H1 (cell line): ENCODE data around the gene ZSWIM6. TPM values are rescaled to one million over a fixed set of nuclear protein-coding genes. Genes with fewer than 3 reads are reported as not detected.

Experiments used
- CTCF ChIA-PET: fragments of 300-600 bp; sonication (Branson Sonifier 250); formaldehyde crosslinking; loops from one replicate; lab custom pipeline; 2021; ENCODE audit not compliant: partially characterized antibody; lab: Charles Lee
- POLR2A ChIA-PET: fragments of 300-600 bp; sonication (Branson Sonifier 250); formaldehyde crosslinking; loops from one replicate; lab custom pipeline; 2021; ENCODE audit warnings: inconsistent platforms; ENCODE audit not compliant: partially characterized antibody; lab: Charles Lee
- DNase-seq, 2 experiments: peaks; one replicate each; pipeline versions ENCODE4 v3.0.0 to v3.0.0-alpha.2; 2010 to 2022; ENCODE audit warnings: low spot score in 2 of 2, low read depth in 1 of 2, mixed read lengths in 1 of 2
- FAIRE-seq: peaks from 2 replicates; lab custom pipeline; 2011; peaks lifted over from hg19 to GRCh38; lab: Jason Lieb, UNC
- H2AFZ ChIP-seq: 2 replicates; pipeline ENCODE4 v1.8.1; 2012; ENCODE audit warnings: low read length, inconsistent platforms
- H2AK5ac ChIP-seq: 2 replicates; pipeline ENCODE4 v1.6.1; 2013; ENCODE audit warnings: low read depth, low read length
- H2BK120ac ChIP-seq: replicated peaks from 2 replicates; pipeline ENCODE3; 2013; ENCODE audit warnings: low read depth, low read length, inconsistent platforms
- H2BK12ac ChIP-seq: 2 replicates; pipeline ENCODE4 v1.6.1; 2013; ENCODE audit warnings: low read depth, low read length
- H2BK15ac ChIP-seq: 2 replicates; pipeline ENCODE4 v1.6.1; 2013; ENCODE audit warnings: low read length
- H2BK20ac ChIP-seq: 2 replicates; pipeline ENCODE4 v1.6.1; 2013; ENCODE audit warnings: low read length
- H2BK5ac ChIP-seq: 2 replicates; pipeline ENCODE4 v1.6.1; 2013; ENCODE audit warnings: low read depth, low read length
- H3K14ac ChIP-seq: 2 replicates; pipeline ENCODE4 v1.6.1; 2013; ENCODE audit warnings: inconsistent platforms; ENCODE audit not compliant: insufficient read length
- H3K18ac ChIP-seq: 2 replicates; pipeline ENCODE4 v1.6.1; 2013; ENCODE audit warnings: low read length; ENCODE audit errors: extremely low read depth
- H3K23ac ChIP-seq: 2 replicates; pipeline ENCODE4 v1.6.1; 2013; ENCODE audit warnings: inconsistent platforms; ENCODE audit not compliant: insufficient read length
- H3K23me2 ChIP-seq: 2 replicates; pipeline ENCODE4 v1.6.1; 2013; ENCODE audit warnings: low read depth, low read length
- H3K27ac ChIP-seq: 2 replicates; pipeline ENCODE4 v1.6.1; 2011; ENCODE audit warnings: low read depth, low read length, inconsistent platforms
- H3K27me3 ChIP-seq, 4 experiments: replicated peaks in 1 of 4; 1 replicate in 1 of 4; 2 replicates in 3 of 4; pipeline versions ENCODE4 v1.6.1 to v1.8.1; 2011 to 2013; ENCODE audit warnings: low read length in 3 of 4, mild to moderate bottlenecking in 3 of 4, inconsistent platforms in 2 of 4, mixed read lengths in 2 of 4, moderate library complexity in 1 of 4; ENCODE audit not compliant: control insufficient read depth in 3 of 4, insufficient read depth in 3 of 4; ENCODE audit errors: extremely low read depth in 1 of 4
- H3K36me3 ChIP-seq, 4 experiments: 2 replicates each; pipeline versions ENCODE4 v1.6.1 to v1.8.1; 2011 to 2013; ENCODE audit warnings: mild to moderate bottlenecking in 4 of 4, low read length in 3 of 4, moderate library complexity in 2 of 4, control low read depth in 1 of 4, inconsistent platforms in 1 of 4; ENCODE audit not compliant: insufficient read depth in 4 of 4, control insufficient read depth in 2 of 4
- H3K4ac ChIP-seq: replicated peaks from 2 replicates; pipeline ENCODE3; 2013; ENCODE audit warnings: low read length, low read depth, mixed read lengths, inconsistent platforms; ENCODE audit not compliant: insufficient read length
- H3K4me1 ChIP-seq, 4 experiments: replicated peaks in 1 of 4; 1 replicate in 1 of 4; 2 replicates in 3 of 4; pipeline versions ENCODE4 v1.6.1 to v1.8.1; 2011 to 2013; ENCODE audit warnings: low read length in 3 of 4, inconsistent platforms in 2 of 4, mixed read lengths in 1 of 4; ENCODE audit not compliant: insufficient read depth in 4 of 4, control insufficient read depth in 3 of 4
- H3K4me2 ChIP-seq, 2 experiments: 2 replicates each; pipeline versions ENCODE4 v1.6.1 to v1.8.1; 2011 to 2013; ENCODE audit warnings: low read depth in 2 of 2, low read length in 2 of 2, control low read depth in 1 of 2, inconsistent platforms in 1 of 2, mild to moderate bottlenecking in 1 of 2; ENCODE audit not compliant: insufficient read depth in 1 of 2
- H3K4me3 ChIP-seq, 4 experiments: fragments of 200-600, 300-600 bp in 1 of 4; sonication (generic), shearing (Covaris generic), sonication (Bioruptor Twin) in 1 of 4; 2 replicates each; pipeline versions ENCODE4 v1.5.1 to v1.8.1; 2011 to 2016; ENCODE audit warnings: low read length in 4 of 4, low read depth in 3 of 4, control low read depth in 2 of 4, inconsistent platforms in 2 of 4, mild to moderate bottlenecking in 2 of 4, mixed read lengths in 1 of 4, moderate library complexity in 1 of 4; ENCODE audit not compliant: insufficient read depth in 2 of 4; ENCODE audit errors: extremely low read depth in 1 of 4
- H3K56ac ChIP-seq: replicated peaks from 2 replicates; pipeline ENCODE3; 2013; ENCODE audit warnings: low read depth, mild to moderate bottlenecking, mixed read lengths, low read length, inconsistent platforms; ENCODE audit not compliant: insufficient read length
- H3K79me1 ChIP-seq: 2 replicates; pipeline ENCODE4 v1.6.1; 2013; ENCODE audit warnings: low read depth, low read length, control low read depth
- H3K79me2 ChIP-seq, 2 experiments: 2 replicates each; pipeline versions ENCODE4 v1.6.1 to v1.8.1; 2012 to 2013; ENCODE audit warnings: low read length in 2 of 2, mild to moderate bottlenecking in 2 of 2, inconsistent platforms in 1 of 2; ENCODE audit not compliant: insufficient read depth in 2 of 2, control insufficient read depth in 1 of 2
- H3K9ac ChIP-seq, 4 experiments: replicated peaks in 1 of 4; 1 replicate in 1 of 4; 2 replicates in 3 of 4; pipeline versions ENCODE4 v1.6.1 to v1.8.1; 2011 to 2013; ENCODE audit warnings: low read depth in 3 of 4, low read length in 3 of 4, control low read depth in 2 of 4, mild to moderate bottlenecking in 2 of 4, moderate library complexity in 2 of 4, inconsistent platforms in 1 of 4; ENCODE audit errors: extremely low read depth in 1 of 4
- H3K9me3 ChIP-seq, 2 experiments: 2 replicates each; pipeline versions ENCODE4 v1.6.1 to v1.8.1; 2012 to 2013; ENCODE audit warnings: mild to moderate bottlenecking in 2 of 2, moderate library complexity in 2 of 2, control low read depth in 1 of 2, inconsistent platforms in 1 of 2, low read depth in 1 of 2, low read length in 1 of 2, mixed read lengths in 1 of 2; ENCODE audit not compliant: insufficient read depth in 2 of 2
- H4K20me1 ChIP-seq, 2 experiments: replicated peaks in 1 of 2; 2 replicates each; pipeline versions ENCODE3 to v1.8.1; 2011 to 2013; ENCODE audit warnings: inconsistent platforms in 2 of 2, low read length in 2 of 2, mild to moderate bottlenecking in 1 of 2; ENCODE audit not compliant: insufficient read depth in 2 of 2, control insufficient read depth in 1 of 2
- H4K5ac ChIP-seq: 2 replicates; pipeline ENCODE4 v1.6.1; 2013; ENCODE audit warnings: low read length, low read depth, mixed read lengths, inconsistent platforms; ENCODE audit not compliant: insufficient read length
- H4K8ac ChIP-seq: 2 replicates; pipeline ENCODE4 v1.8.0; 2013; ENCODE audit warnings: mild to moderate bottlenecking, moderate library complexity, low read length, inconsistent platforms; ENCODE audit not compliant: insufficient read depth; ENCODE audit errors: extremely low read depth
- H4K91ac ChIP-seq: replicated peaks from 2 replicates; pipeline ENCODE3; 2013; ENCODE audit warnings: low read length, mixed read lengths, inconsistent platforms; ENCODE audit not compliant: insufficient read length
- CBX8 ChIP-seq: fragments of 300-800, 300-1000 bp; sonication (generic); IDR thresholded peaks from 2 replicates; pipeline ENCODE4 v1.7.1; 2016; ENCODE audit warnings: low read depth, low read length, borderline replicate concordance
- CREB1 ChIP-seq: IDR thresholded peaks from 2 replicates; pipeline ENCODE4 v1.6.1; 2012; ENCODE audit warnings: inconsistent platforms
- EP300 ChIP-seq, 2 experiments: IDR thresholded peaks; 1 replicate in 1 of 2; 2 replicates in 1 of 2; pipeline ENCODE4 v1.6.1; 2011 to 2012; ENCODE audit warnings: low read depth in 2 of 2, low read length in 2 of 2, mild to moderate bottlenecking in 2 of 2, borderline replicate concordance in 1 of 2, inconsistent platforms in 1 of 2, moderate library complexity in 1 of 2
- EZH2 ChIP-seq: fragments of 200-600 bp; sonication (generic); IDR thresholded peaks from 2 replicates; pipeline ENCODE4 v1.7.1; 2012; ENCODE audit warnings: low read depth, mild to moderate bottlenecking, moderate library complexity, low read length, inconsistent platforms; ENCODE audit not compliant: severe bottlenecking
- FOSL1 ChIP-seq: IDR thresholded peaks from 2 replicates; pipeline ENCODE4 v1.6.1; 2011; ENCODE audit warnings: mild to moderate bottlenecking, low read depth, low read length, moderate library complexity; ENCODE audit not compliant: insufficient read depth
- JUND ChIP-seq: IDR thresholded peaks from 2 replicates; pipeline ENCODE4 v1.6.1; 2011; ENCODE audit warnings: mild to moderate bottlenecking, improper control_type of control experiment, low read length
- MAX ChIP-seq: IDR thresholded peaks from 2 replicates; pipeline ENCODE4 v1.6.1; 2012; ENCODE audit warnings: inconsistent platforms
- TAF7 ChIP-seq: optimal IDR thresholded peaks from 2 replicates; pipeline ENCODE3; 2011; ENCODE audit warnings: low read depth, mild to moderate bottlenecking, inconsistent platforms, low read length, moderate library complexity, borderline replicate concordance
- WGBS, 2 experiments: shearing (Covaris generic) in 1 of 2; methylation state at CpG; one replicate each; pipeline versions ENCODE4 v1.1.6 to v1.1.7; 2013 to 2015; ENCODE audit warnings: low lambda C conversion rate in 2 of 2, mixed read lengths in 2 of 2, inconsistent platforms in 1 of 2, low coverage in 1 of 2, missing lambda C conversion rate in 1 of 2; ENCODE audit not compliant: insufficient replicate concordance in 2 of 2, insufficient coverage in 1 of 2, insufficient read length in 1 of 2; ENCODE audit errors: extremely low coverage in 1 of 2, missing lambda C conversion rate in 1 of 2; 5-methylcytosine and 5-hydroxymethylcytosine counted together
- polyA plus RNA-seq, 7 experiments: library from polyadenylated mRNA; depleted of rRNA in 3 of 7; stranded (reverse) in 5 of 7; unstranded in 2 of 7; fragments of >200 nt in 5 of 7; fragments of 200-250 nt in 2 of 7; gene quantifications; 1 replicate in 5 of 7; 2 replicates in 1 of 7; 4 replicates in 1 of 7; pipeline versions ENCODE4 v1.2.1 to v1.2.3, GENCODE V29; 2011 to 2013; ENCODE audit warnings: missing spikeins in 2 of 7, mixed read lengths in 2 of 7
- total RNA-seq: library from RNA; stranded (reverse); fragmentation: NEBNext Ultra II Directional; extraction: Animal tissue kit (Norgen Biotek cat#: 25700); gene quantifications from 2 replicates; pipeline ENCODE4 v1.2.1, GENCODE V29; 2021

The ZSWIM6 gene
- total and polyA plus RNA-seq, 2 of the 8 experiments (the other 6 are each of a cell fraction or from before 2014, with no cell fraction given): 7.9 to 12.4 TPM

DNA sequence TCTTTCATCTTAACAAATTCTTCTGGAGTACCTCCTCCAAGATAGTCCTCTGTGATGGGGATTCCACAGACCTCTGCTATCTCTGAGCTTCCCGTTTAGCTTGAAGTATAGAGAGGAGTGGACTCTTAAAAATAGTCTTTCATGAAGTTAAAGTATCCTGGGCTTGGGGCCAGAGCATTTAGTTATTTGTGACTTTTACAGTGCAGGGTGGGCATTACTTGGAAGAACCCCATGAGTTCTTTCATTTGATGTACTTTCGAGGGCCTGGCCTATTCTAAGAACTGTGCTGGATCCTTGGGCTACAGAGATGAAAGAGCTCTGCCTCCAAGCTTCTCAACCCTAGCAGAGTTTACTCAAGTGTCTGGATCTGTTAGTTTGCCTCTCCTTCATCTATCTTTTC, 131.5 kb downstream of the ZSWIM6 start:
- Histone ChIP-seq H2BK20ac (no peak overlapping the region), H2BK120ac (no peak overlapping the region), H3K4me2 (no peak overlapping the region), H3K27me3 (no peaks in the 10 kb centered on the region), H2BK5ac (no peak overlapping the region), H3K56ac (no peak overlapping the region), H3K14ac (no peak overlapping the region), H2AK5ac (no peak overlapping the region), H2BK15ac (no peak overlapping the region), H2AFZ (no peak overlapping the region), H3K27ac (no peak overlapping the region), H4K20me1 (peaks cover 0 to 2% of the 10 kb centered on the region in 2 experiments), H3K79me1 (no peaks in the 10 kb centered on the region; the same call in 1 of the 2 replicates), H4K5ac (no peak overlapping the region), H3K9ac (no peak overlapping the region), H3K23ac (no peak overlapping the region), H3K4me1 (peaks cover 0 to 6% (median 2%) of the 10 kb centered on the region in 4 experiments; a peak in 1 of 7 replicates), H3K4me3 (no peak overlapping the region), H3K23me2 (no peaks in the 10 kb centered on the region), H3K79me2 (peaks cover 0 to 23% of the 10 kb centered on the region in 2 experiments; a peak in 2 of 4 replicates), H3K36me3 (no peaks in the 10 kb centered on the region; a peak in 1 of 8 replicates), H3K4ac (no peak overlapping the region), H4K8ac (no peak overlapping the region), H2BK12ac (no peak overlapping the region), H4K91ac (no peak overlapping the region), H3K9me3 (no peaks in the 10 kb centered on the region), H3K18ac (no peak overlapping the region)
- DNase-seq (no peak), FAIRE-seq (no peak)
- ChIA-PET CTCF (interaction anchor here (0.7 to 1.1 kb wide), 3 partner anchors 23 to 204 kb away, joined by 3 read pairs; no protein-coding TSS in a partner anchor), POLR2A (no interaction called here)
- TF ChIP-seq JUND (no peak), FOSL1 (no peak), CBX8 (no peak), CREB1 (no peak), TAF7 (no peak), EZH2 (no peak), MAX (no peak), EP300 (IDR thresholded peaks at IDR 0.05; ENCODE audit: borderline replicate concordance in 1 of 2, low read depth in 2 of 2, low read length in 2 of 2) (no peak)
- WGBS, 2 experiments: 95% methylated on average over 2 of the region's 2 CpGs; no CpG with 5 or more reads in 1 of the 2 experiments
